Measurements from ENCODE around the gene HTT.

HTT gene

GRCh38 chr4:3074078-3074845 lies at the start of gene HTT, which contains the start of gene HTT-AS:
Gene HTT (plus strand): TSS chr4:3074681. CDS start chr4:3074826, 145 bp downstream.
Gene HTT-AS (minus strand): TSS chr4:3074538.
- DNase-seq, result peak; percentile 71

- DNase-seq, result no peak
Observed at GRCh38 chr4:3025881-3026280, 48.6 kb upstream of the HTT start.

- no peak for DNase-seq
Observed at GRCh38 chr4:3026540-3026939, 47.9 kb upstream of the HTT start.

- DNase-seq, result no peak
Observed at GRCh38 chr4:3029464-3029863, 45.0 kb upstream of the HTT start.

GRCh38 chr4:3030566-3031356 lies 43.7 kb upstream of the HTT start:
- DNase-seq, result no peak

GRCh38 chr4:3031357-3032082 lies 43.0 kb upstream of the HTT start:
- no peak for DNase-seq

- DNase-seq, result no peak
Observed at GRCh38 chr4:3034231-3034630, 40.2 kb upstream of the HTT start.

- DNase-seq, result no peak
Observed at GRCh38 chr4:3035249-3035648, 39.2 kb upstream of the HTT start.

- no peak for DNase-seq
Observed at GRCh38 chr4:3035674-3036073, 38.8 kb upstream of the HTT start.

- no peak for DNase-seq
Observed at GRCh38 chr4:3036131-3036952, 38.1 kb upstream of the HTT start.

GRCh38 chr4:3037957-3038461 lies 36.5 kb upstream of the HTT start:
- no peak for DNase-seq

- no peak for DNase-seq
Observed at GRCh38 chr4:3039706-3040366, 34.6 kb upstream of the HTT start.

GRCh38 chr4:3040452-3041191 lies 33.9 kb upstream of the HTT start:
- DNase-seq, result no peak

- no peak for DNase-seq
Observed at GRCh38 chr4:3041192-3042142, 33.0 kb upstream of the HTT start.

GRCh38 chr4:3042226-3042625 lies 32.3 kb upstream of the HTT start:
- DNase-seq, result no peak

GRCh38 chr4:3043282-3044020 lies 31.0 kb upstream of the HTT start:
- DNase-seq, result no peak

- DNase-seq, result no peak
Observed at GRCh38 chr4:3044870-3045819, 29.3 kb upstream of the HTT start.

- DNase-seq, result no peak
Observed at GRCh38 chr4:3046162-3046561, 28.3 kb upstream of the HTT start.

All from NCI-H2171 (cell line).